Gastroesophageal sphincter (tissue), 3 donors: ENCODE data around the gene GPR87.

Experiments
- CTCF ChIP-seq, 4 experiments: fragments of 200-600 bp in 2 of 4; fragments of 450-650 bp in 2 of 4; sonication (generic) in 1 of 4; IDR thresholded peaks; one replicate each; pipeline ENCODE4 v1.5.1; 2017 to 2019; ENCODE audit warnings: antibody characterized with exemption in 4 of 4, mild to moderate bottlenecking in 2 of 4, moderate library complexity in 2 of 4
- EP300 ChIP-seq: sonication (generic); formaldehyde crosslinking; IDR thresholded peaks from one replicate; pipeline ENCODE4 v1.6.1; 2017; ENCODE audit warnings: antibody characterized with exemption, mild to moderate bottlenecking
- POLR2A ChIP-seq, 2 donors: fragments of 450-650 bp; IDR thresholded peaks; one replicate each; pipeline ENCODE4 v1.6.1; 2017; ENCODE audit warnings: antibody characterized with exemption in 2 of 2, mild to moderate bottlenecking in 2 of 2, moderate library complexity in 1 of 2
- POLR2AphosphoS5 ChIP-seq: sonication (generic); formaldehyde crosslinking; IDR thresholded peaks from one replicate; pipeline ENCODE4 v1.6.1; 2017; ENCODE audit warnings: antibody characterized with exemption

GRCh38 chr3:151290673-151291072 is 25.9 kb downstream of the GPR87 start:
- no peak for TF ChIP-seq POLR2A (IDR thresholded peaks at IDR 0.05)
- TF ChIP-seq CTCF (IDR thresholded peaks at IDR 0.05) = peak in 2 of 4 experiments; percentile 20 to 44
- TF ChIP-seq EP300 = no peak
- no peak for TF ChIP-seq POLR2AphosphoS5
